Measurements from ENCODE around the gene PTPRM. TPM values are rescaled to one million over a fixed set of nuclear protein-coding genes. Genes with fewer than 3 reads are reported as not detected.

PTPRM gene
- total and polyA plus RNA-seq, 2 donors (not counting 3 experiments of a cell fraction or from before 2014, with no cell fraction given): 37.4 to 43.7 TPM

DNA sequence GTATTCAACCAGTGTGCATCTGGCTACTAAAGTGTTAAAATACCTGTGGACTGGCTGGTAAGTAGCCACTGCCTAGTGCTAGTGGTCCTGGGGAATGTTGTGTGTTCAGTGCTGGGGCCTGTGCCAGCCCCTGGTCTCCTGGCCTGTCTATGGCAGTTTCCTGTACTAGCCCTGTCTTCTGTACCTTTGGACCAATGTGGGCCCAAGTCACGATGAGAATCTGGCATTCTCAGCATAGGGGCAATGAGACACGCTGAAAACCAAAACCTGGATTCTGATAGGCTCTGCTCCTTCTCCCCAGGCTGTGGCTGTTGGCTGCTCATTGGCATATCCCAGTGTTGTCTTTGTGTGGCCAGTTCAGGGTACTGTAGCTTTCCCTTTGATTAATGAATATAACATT, 170.4 kb downstream of the PTPRM start:
- no peak for DNase-seq (ENCODE audit: low read depth, low spot score)
- no peaks in the 10 kb centered on the region for H3K36me3 ChIP-seq (ENCODE audit: control insufficient read depth in 2 of 2, extremely low read depth in 1 of 2, insufficient read depth in 2 of 2, low read length in 2 of 2)

More for the DNA sequence above, 170.4 kb downstream of the PTPRM start:
- H3K9me1 ChIP-seq (replicated peaks; ENCODE audit: control insufficient read depth, extremely low read depth, insufficient read depth, low read length): no peaks in the 10 kb centered on the region
- no peak for TF ChIP-seq POLR2A (IDR thresholded peaks at IDR 0.05; ENCODE audit: low read depth, low read length)
- TF ChIP-seq, protein P1, sequence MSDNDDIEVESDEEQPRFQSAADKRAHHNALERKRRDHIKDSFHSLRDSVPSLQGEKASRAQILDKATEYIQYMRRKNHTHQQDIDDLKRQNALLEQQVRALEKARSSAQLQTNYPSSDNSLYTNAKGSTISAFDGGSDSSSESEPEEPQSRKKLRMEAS (IDR thresholded peaks at IDR 0.05; ENCODE audit: insufficient read depth, insufficient read length): no peak
- TF ChIP-seq POLR2AphosphoS5 (IDR thresholded peaks at IDR 0.05; ENCODE audit: insufficient read depth, low read depth, low read length): no peak
- TF ChIP-seq FOS (IDR thresholded peaks at IDR 0.05; ENCODE audit: borderline replicate concordance, insufficient read depth, low read length): no peak
- no peak for TF ChIP-seq EZH2 (IDR thresholded peaks at IDR 0.05; ENCODE audit: borderline replicate concordance, low read depth, low read length, severe bottlenecking)
- TF ChIP-seq, protein P2, sequence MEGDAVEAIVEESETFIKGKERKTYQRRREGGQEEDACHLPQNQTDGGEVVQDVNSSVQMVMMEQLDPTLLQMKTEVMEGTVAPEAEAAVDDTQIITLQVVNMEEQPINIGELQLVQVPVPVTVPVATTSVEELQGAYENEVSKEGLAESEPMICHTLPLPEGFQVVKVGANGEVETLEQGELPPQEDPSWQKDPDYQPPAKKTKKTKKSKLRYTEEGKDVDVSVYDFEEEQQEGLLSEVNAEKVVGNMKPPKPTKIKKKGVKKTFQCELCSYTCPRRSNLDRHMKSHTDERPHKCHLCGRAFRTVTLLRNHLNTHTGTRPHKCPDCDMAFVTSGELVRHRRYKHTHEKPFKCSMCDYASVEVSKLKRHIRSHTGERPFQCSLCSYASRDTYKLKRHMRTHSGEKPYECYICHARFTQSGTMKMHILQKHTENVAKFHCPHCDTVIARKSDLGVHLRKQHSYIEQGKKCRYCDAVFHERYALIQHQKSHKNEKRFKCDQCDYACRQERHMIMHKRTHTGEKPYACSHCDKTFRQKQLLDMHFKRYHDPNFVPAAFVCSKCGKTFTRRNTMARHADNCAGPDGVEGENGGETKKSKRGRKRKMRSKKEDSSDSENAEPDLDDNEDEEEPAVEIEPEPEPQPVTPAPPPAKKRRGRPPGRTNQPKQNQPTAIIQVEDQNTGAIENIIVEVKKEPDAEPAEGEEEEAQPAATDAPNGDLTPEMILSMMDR (IDR thresholded peaks at IDR 0.05; ENCODE audit: extremely low read depth in 1 of 2, insufficient read depth in 1 of 2, low read depth in 1 of 2, low read length in 2 of 2): no peak
- no peak for TF ChIP-seq JUN (IDR thresholded peaks at IDR 0.05; ENCODE audit: borderline replicate concordance, insufficient read depth, insufficient read length, low read depth)
- no peak for TF ChIP-seq GATA2 (IDR thresholded peaks at IDR 0.05; ENCODE audit: insufficient read depth, insufficient read length, low read depth, low read length)
- no peak for TF ChIP-seq MYC (IDR thresholded peaks at IDR 0.05; ENCODE audit: low read depth, low read length)
- no peaks in the 10 kb centered on the region for H3K9me3 ChIP-seq (replicated peaks; ENCODE audit: control insufficient read depth, insufficient read depth, low read length)
- H3K27me3 ChIP-seq (ENCODE audit: control insufficient read depth in 2 of 2, insufficient read depth in 2 of 2, low read length in 2 of 2): no peaks in the 10 kb centered on the region
- H3K79me2 ChIP-seq (ENCODE audit: control insufficient read depth, insufficient read depth, low read length): no peaks in the 10 kb centered on the region
- no peak overlapping the region for H3K4me2 ChIP-seq (ENCODE audit: insufficient read depth, low read length)
- FAIRE-seq: no peak
- no peak overlapping the region for H3K27ac ChIP-seq (ENCODE audit: insufficient read depth, low read depth, low read length)
- no peak overlapping the region for H3K4me3 ChIP-seq (replicated peaks in 1 of 3; ENCODE audit: insufficient read depth in 1 of 3, low read depth in 1 of 3, low read length in 3 of 3)
- no peaks in the 10 kb centered on the region for H4K20me1 ChIP-seq (replicated peaks; ENCODE audit: control insufficient read depth, extremely low read depth, insufficient read depth, low read length)
- no peaks in the 10 kb centered on the region for H3K4me1 ChIP-seq (ENCODE audit: control insufficient read depth, extremely low read depth, insufficient read depth, low read length)
- no TSS peak for BruUV-seq (replicated peaks)
- intact Hi-C loops (cut with micrococcal nuclease): no loop called here
- no peak overlapping the region for H3K9ac ChIP-seq (replicated peaks; ENCODE audit: extremely low read depth, insufficient read depth, low read length)
- ChIA-PET CTCF (no interaction called here), POLR2A (no interaction called here)
- dilution Hi-C loops (cut with MboI; ENCODE audit: extremely low pct_ligation_motif_present, low sequenced_read_pairs): no loop called here
- H2AFZ ChIP-seq (ENCODE audit: low read depth, low read length): no peak overlapping the region

Data from endothelial cell of umbilical vein (primary cell).